Posterior cingulate gyrus (tissue), 11 donors: ENCODE measurements around the gene ITPKB.
"Not testable (repeated sequence)": the region's sequence is repeated elsewhere in the genome, so short reads cannot be mapped to it uniquely, and the experiment has no call there.

Experiments
- DNase-seq, 10 donors: peaks; one replicate each; pipeline versions ENCODE4 v3.0.0 to v3.0.0-alpha.2; 2020 to 2021; ENCODE audit warnings: mixed read lengths in 3 of 10
- intact Hi-C: fragments of 100-400 bp; cut with DNase I; formaldehyde crosslinking; loops from one replicate; pipeline ENCODE4 v1.15.1; 2023

Gene ITPKB

DNA sequence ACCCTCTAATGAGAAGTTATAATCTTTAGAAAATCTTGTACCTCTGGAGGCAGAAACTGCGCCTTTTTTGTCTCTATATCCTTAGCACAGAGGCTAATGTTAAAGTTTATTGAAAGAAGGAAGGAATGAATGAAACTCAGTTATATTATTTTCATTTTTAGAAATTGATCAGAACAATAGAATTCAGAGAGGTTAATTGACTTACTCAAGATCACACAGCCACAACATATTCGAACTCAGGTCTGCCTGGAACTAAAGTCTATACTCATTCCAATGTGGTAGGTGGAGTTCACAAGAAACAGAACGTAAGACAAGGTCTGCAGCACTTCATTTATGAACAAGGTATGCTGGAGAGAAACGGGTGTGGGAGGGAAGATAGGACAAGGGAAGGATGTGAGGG is 23.0 kb upstream of the ITPKB start:
- no peak for DNase-seq
- intact Hi-C loops, result no loop called here

DNA sequence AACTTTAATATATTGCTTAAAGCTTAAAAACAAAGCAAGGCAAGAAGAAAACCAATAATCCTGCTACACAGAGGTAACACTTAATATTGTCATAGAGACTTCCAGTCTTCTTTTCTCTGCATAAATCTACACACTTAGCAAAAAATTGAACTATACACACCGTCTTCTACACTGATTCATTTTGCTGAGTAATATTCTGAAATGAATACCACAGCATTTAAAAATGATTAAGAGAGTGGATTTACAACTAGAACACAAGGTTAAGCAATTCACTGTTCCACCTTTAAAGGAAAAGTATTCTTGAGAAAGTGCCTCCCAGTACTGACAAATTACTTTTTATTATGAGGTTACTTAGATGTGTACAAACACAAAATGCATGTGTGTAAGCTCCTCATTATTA is 22.2 kb upstream of the ITPKB start:
- intact Hi-C loops, result no loop called here
- DNase-seq, result no peak

- DNase-seq, result no peak
- intact Hi-C loops, result no loop called here
Observed at GRCh38 chr1:226754793-226755533, 15.9 kb upstream of the ITPKB start.

GRCh38 chr1:226754097-226754496 is 15.0 kb upstream of the ITPKB start:
- intact Hi-C loops, result no loop called here
- DNase-seq, result no peak

DNA sequence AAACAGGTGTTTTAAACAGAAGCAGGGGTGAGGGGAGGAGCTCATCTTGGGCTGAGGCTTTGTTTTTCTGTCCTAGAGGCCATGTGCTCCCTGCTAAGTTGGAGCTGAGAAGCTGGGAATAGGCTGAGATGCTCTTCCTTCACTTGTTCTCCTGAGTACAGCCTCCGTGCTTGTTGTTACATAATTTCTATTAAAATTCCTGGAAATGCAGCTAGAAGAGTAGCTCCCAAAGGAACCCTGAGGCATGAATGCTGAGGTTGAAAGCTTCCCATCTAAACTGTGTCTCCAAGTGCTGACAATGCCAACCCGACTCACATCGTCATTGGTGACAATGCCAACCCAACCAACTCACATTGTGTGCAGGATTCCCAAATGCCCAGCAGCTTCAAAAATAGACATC is 12.6 kb upstream of the ITPKB start:
- intact Hi-C loops, result no loop called here
- peak in 1 of 10 donors; percentile 18 for DNase-seq

DNA sequence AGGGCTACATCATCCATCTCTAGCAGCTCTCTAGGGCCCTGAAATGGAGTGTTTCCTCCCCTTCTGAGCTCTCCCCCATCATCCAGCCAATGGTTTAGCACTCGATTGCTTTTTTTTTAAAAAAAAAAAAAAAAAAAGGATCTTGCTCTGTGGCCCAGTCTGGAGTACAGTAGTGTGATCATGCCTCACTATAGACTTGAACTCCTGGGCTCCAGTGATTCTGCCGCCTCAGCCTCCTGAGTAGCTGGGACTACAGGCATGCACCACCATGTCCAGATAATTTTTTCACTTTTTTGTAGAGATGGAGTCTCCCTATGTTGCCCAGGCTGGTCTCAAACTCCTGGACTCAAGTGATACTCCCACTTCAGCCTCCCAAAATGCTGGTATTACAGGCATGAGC is 12.1 kb upstream of the ITPKB start:
- intact Hi-C loops, result no loop called here
- DNase-seq, result no peak

DNA sequence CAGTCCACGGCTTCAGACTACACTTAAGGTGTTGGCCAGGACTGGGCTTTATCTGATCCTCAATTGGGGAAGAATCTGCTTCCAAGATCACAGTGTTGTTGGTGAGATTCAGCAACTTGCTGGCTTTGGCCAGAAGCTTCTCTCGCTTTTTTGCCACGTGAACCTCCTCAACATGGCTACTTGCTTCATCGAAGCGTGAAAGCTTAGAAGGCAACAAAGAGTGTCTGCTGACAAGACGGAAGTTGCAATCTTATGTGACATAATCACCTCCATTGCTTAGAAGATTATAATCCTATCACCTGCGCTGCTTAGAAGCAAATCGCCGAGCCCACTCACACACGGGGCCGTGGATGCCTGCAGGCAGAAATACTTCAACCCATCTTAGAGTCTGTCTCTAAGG is 10.4 kb upstream of the ITPKB start:
- intact Hi-C loops, result no loop called here
- no peak for DNase-seq

DNA sequence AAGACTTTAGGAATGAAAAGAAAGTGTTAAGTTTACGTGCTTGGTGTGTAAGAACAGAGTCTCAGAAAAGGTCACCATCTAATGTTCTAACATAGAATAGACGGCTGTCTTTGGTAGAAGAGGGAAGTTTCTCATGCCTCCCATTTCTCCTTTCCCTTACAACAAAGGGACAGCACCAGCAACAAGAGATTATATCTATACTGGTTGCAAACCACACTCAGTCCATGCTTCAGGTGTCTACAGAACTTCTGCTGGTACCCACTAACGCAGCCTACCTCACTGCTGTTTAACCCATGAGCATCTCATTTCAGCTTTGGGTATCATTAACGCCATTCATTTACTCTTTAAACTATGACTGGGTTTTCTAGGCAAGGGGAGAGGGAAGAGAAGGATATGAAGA is 9.2 kb upstream of the ITPKB start:
- intact Hi-C loops, result no loop called here

DNA sequence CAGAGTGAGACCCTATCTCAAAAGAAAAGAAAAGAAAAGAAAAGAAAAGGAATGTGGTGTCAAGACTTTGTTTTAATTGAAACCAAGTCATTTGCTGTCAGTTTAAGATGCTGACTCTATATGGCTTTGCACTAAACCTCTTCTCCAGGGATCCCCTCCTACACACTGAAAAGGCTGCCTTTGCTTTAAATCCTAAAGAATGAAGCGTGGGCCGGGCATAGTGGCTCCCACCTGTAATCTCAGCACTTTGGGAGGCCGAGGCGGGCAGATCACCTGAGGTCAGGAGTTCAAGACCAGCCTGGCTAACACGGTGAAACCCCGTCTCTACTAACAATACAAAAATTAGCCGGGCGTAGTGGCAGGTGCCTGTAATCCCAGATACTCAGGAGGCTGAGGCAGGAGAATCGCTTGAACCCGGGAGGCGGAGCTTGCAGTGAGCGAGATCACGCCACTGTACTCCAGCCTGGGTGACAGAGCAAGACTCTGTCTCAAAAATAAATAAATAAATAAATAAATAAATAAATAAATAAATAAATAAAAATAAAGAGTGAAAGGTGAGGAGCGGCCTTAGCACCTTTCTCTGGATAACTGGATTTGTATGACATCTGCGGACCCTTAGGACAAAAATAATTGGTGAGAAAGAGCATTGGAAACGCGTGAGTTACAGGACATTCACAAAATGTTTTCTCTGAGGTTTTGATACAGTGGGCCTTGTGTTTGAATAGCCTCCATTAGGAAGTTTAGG is 8.6 kb upstream of the ITPKB start:
- intact Hi-C loops, DNase-seq: not testable (repeated sequence)

More for the DNA sequence above, 9.2 kb upstream of the ITPKB start:
- no peak for DNase-seq

DNA sequence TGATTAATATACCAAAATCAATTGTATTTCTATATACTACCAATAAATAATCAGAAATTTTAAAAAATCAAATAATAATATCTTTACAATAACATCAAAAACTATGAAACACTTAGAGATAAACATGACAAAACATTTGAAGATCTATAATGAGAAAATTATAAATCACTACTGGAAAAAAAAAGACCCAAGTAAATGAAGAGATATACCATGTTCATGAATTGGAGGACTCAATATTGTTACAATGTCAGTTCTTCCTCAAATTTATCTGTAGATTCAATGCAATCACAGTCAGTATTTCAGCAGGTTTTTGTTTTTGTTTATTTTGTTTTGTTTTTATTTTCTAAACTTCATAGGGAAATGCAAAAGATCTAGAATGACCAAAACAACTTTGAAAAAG is 4.2 kb upstream of the ITPKB start:
- intact Hi-C loops, result no loop called here
- no peak for DNase-seq

DNA sequence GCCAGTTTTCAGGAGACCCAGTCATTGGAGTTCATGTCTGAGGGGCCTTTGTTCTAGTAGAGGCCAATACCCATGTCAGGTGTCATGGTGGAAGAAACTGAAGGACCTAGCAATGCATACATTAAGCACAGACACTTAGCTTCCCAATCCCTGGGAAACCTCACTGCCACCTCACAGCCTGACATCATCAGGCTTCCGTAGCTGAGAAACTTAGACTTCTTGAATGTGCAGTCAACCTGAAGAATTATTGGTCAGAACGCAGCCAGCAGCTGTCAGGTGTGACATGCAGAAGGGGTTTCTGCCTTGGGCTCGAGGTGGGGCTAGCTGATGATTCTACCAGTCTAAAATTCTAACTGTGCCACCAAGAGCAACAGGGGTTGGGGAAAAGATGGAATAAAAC is 1.9 kb upstream of the ITPKB start:
- intact Hi-C loops, result no loop called here
- no peak for DNase-seq

- no peak for DNase-seq
- intact Hi-C loops, result loop anchor here (2.0 to 10.0 kb wide), 3 partner anchors 37 to 85 kb away; no protein-coding TSS in a partner anchor
Observed at GRCh38 chr1:226739696-226740065, 599 bp upstream of the ITPKB start.

DNA sequence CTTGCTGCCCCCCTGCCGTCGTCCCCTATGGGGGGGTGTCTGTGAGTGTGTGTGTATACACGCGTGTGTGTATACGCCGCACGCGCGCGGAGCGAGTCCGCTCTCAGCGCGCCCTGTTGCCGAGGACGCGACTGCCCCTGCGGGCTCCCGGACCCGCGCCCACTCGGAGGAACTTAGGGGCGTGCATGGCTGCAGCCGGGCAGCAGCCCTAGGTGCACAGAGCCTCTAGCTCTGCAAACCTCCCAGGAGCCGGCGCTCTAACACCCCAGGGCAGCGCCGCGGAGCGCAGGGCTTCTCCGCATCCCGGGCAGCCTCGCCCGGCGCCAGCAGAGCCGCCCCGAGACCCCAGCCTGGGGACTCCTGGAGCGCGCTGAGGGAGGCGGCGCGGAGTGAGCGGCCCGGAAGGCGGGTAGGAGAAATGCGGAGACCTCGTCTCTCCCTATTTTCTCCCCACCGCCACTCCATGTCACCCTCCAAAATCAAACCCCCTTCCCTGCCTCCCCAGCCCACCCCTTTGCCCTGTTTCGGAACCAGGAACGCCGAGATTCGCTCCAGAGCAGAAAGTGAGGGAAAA is 574 bp downstream of the ITPKB start:
- DNase-seq, result peak in 7 of 10 donors; percentile 37 to 92 (median 61)
- intact Hi-C loops, result loop anchor here (2.0 to 10.0 kb wide), 3 partner anchors 36 to 86 kb away; no protein-coding TSS in a partner anchor

DNA sequence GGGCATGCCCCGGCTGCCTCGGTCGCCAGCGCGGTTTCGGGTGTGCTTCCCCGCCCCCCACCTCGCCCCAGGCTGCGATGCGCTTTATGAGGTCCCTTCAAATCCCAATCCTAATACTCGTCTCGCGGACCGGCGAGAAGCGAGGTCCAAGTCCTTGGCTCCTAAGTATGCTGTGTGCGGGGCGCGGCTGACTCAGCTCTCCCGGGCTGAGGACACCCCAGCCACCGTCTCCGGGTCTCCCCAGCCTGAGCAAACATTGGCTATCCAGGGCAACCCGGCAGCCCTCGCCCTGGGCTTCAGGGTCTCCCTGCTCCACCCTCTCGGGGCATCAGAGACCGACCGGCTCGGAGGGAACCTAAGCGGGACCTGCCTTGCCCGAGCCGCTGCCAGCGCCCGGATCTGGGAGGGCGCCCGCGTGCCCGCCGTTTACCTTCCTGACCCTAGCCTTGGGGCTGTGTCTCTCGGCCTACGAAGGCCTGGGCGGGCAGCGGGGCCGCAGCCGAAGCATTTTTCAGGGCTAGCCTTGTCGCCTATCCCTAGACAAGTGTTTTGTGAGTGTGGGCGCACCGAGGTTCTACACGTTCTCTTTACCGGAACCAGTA is 1.2 kb downstream of the ITPKB start:
- peak; percentile 35 to 91 (median 56) for DNase-seq
- intact Hi-C loops, result loop anchor here (2.0 to 10.0 kb wide), 3 partner anchors 36 to 87 kb away; no protein-coding TSS in a partner anchor

DNA sequence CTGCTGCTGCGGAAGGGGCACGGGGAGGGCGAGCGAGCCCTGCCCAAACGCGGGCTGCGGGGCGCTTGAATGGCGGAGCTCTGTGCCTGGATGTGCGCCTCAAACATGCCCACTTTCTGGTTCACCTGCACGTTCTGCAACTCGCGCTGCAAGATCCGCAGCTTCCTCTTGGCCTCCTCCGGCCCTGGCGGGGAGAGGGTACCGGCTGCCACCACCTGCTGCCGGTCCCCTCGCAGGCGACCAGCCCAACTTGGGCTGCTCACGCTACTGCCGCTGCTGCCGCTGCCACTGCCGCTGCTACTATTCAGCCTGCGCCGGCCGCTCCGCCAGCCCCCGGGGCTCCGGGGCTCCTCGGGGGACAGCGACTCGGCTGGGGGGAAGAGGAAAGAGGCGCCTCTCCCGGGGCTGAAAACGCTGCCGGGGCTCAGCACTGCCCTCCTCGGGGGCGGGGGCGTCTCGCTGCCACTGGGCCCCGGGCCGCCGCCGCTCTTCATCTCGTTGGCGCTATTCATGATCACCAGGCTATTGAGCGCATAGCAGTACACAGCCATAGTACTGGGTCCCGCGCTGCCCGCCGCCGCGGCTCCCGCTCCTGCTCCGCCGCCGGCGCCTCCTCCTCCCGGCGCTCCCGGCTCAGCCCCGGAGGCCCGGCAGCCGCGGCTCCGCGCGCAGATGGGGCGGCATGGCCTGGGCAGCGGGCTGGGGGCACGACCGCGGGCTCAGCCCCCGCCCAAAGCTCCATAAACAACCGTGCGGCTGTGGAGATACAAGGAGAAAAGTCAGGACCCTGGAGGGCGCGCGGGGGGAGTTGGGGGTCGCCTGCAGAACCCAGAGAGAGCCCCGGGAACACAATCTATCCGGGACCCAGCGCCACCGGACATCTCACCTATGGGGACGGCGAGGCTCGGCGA is 1.9 kb downstream of the ITPKB start:
- DNase-seq, result peak; percentile 56 to 96 (median 72)
- intact Hi-C loops, result loop anchor here (5.0 to 10.0 kb wide), 2 partner anchors 35 to 52 kb away; no protein-coding TSS in a partner anchor

DNA sequence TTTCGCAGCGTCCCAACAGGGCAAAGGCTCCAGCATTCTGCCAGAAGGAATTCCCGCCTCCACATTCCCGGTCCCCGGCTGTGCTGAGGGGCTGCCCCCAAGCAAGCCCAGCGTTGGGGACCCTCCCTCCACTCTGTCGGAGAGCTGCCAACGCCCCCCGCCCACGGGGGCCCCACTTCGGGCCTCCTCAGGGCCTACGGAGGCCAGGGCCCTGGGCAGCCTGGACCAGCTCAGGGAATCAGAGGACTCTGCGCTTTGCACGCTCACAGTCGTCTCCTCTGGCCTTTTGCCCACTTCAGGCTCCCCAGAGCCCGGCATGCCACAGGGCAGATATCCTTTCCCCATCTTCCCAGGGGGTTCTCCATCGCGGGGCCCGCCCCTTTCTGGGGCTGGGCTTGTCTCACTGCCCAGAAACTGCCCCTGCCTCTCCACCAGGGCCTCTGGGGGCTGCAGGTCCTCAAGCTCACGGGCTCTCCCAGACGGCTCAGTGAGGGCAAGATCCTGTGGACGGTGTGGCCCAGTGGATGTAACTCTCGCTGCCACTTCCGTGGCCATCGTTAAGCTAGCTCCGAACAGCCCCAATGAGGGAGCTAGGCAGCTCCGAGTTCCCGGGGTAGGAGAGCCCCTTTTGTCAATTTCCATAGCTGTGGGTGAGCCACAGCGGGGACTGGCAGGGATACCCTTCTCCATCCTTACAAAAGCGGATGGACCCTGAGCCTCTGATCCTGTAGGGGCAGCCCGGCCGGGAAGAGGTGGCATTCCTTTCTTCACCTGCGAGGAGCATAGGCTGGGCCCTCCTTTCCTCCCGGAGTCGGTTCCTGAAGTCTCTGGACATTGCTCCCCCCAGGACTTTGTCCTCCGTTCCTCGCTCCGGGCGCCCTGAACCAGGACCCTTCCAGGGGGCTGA is 2.8 kb downstream of the ITPKB start:
- intact Hi-C loops, result loop anchor here (5.0 to 10.0 kb wide), 2 partner anchors 34 to 51 kb away; no protein-coding TSS in a partner anchor
- peak in 8 of 10 donors; percentile 40 to 93 (median 62) for DNase-seq

- intact Hi-C loops, result loop anchor here (2.0 to 10.0 kb wide), 3 partner anchors 33 to 101 kb away; no protein-coding TSS in a partner anchor
- no peak for DNase-seq
Observed at GRCh38 chr1:226735576-226735975, 3.5 kb downstream of the ITPKB start.

DNA sequence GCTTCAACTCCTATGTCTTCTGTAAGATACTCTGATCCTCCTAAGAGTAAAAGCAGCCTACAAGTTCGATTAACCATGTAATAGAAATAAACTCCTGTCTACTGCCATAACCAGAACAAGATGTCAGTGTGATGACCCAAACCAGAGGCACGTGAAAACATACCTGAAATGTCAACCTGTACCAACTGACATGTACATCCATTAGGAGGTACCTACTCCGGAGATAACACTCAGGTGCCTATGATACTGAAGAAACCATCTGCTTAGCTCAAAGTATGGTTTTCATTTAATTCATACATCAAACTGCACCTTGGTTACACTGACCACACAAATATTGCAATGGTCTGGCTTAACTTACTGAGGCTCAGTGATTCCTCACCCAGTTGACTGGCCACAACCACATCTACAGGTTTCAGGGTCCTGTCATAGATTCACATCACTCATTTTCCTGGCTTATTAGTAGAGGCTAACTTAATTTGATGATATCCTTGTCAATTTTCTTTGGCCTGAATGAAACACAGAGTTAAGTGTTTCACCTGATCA is 4.4 kb downstream of the ITPKB start:
- DNase-seq, result no peak
- intact Hi-C loops, result loop anchor here (2.0 to 10.0 kb wide), 3 partner anchors 32 to 100 kb away; no protein-coding TSS in a partner anchor
